ENCODE results near the gene TLCD1. TPM values are rescaled to one million over a fixed set of nuclear protein-coding genes. Genes with fewer than 3 reads are reported as not detected.

Gene TLCD1
- polyA plus RNA-seq, 2 of the 4 experiments (the other 2 are of a cell fraction) = 36.7 to 83.3 TPM

GRCh38 chr17:28725660-28726225 lies 290 bp downstream of the TLCD1 start:
- CTCF ChIA-PET = interaction anchor here (0.9 to 17.5 kb wide), 36 partner anchors 10 to 389 kb away, joined by 3 to 977 read pairs (median 12); partner anchors contain the start of genes BLTP2, DHRS13, FAM222B and FLOT2
- TF ChIP-seq HMGXB4 (CRISPR knock-in tag; IDR thresholded peaks at IDR 0.05; ENCODE audit: borderline replicate concordance) (peak; percentile 83), TFCP2L1 (CRISPR knock-in tag; IDR thresholded peaks at IDR 0.05) (peak; percentile 97), POLR2A (IDR thresholded peaks at IDR 0.05; ENCODE audit: low read length) (peak; percentile 81), PHF8 (IDR thresholded peaks at IDR 0.05; ENCODE audit: borderline replicate concordance, low read depth) (peak; percentile 54; the same call in 1 of the 2 replicates), FOSL2 (IDR thresholded peaks at IDR 0.05) (no peak), FOSL2 (CRISPR knock-in tag; IDR thresholded peaks at IDR 0.05) (peak; percentile 45), JUN (IDR thresholded peaks at IDR 0.05) (peak; percentile 11 to 73; a peak in 2 of 5 replicates), RNF2 (IDR thresholded peaks at IDR 0.05; ENCODE audit: borderline replicate concordance, low read depth) (peak; percentile 81; the same call in 1 of the 2 replicates), HOXB5 (CRISPR knock-in tag; IDR thresholded peaks at IDR 0.05) (peak; percentile 63), JUNB (IDR thresholded peaks at IDR 0.05) (no peak), BHLHE40 (IDR thresholded peaks at IDR 0.05; ENCODE audit: low read depth, low read length) (peak; percentile 90), BCL3 (IDR thresholded peaks at IDR 0.05) (peak; percentile 80), MYC (IDR thresholded peaks at IDR 0.05; ENCODE audit: borderline replicate concordance, low read length) (peak; percentile 92), MAZ (IDR thresholded peaks at IDR 0.05; ENCODE audit: borderline replicate concordance, low read depth, low read length) (peak; percentile 67; the same call in 1 of the 2 replicates), HEYL (CRISPR knock-in tag; IDR thresholded peaks at IDR 0.05) (no peak), TP53 (CRISPR knock-in tag; IDR thresholded peaks at IDR 0.05) (peak; percentile 98), HOXB13 (CRISPR knock-in tag; IDR thresholded peaks at IDR 0.05; ENCODE audit: low read depth) (peak; percentile 66; the same call in 1 of the 2 replicates), FOSB (CRISPR knock-in tag; IDR thresholded peaks at IDR 0.05) (peak; percentile 64), HOXA7 (CRISPR knock-in tag; IDR thresholded peaks at IDR 0.05) (peak; percentile 88), POLR2AphosphoS2 (conservative IDR thresholded peaks at IDR 0.05; ENCODE audit: low read length) (peak; percentile 84; the same call in 1 of the 2 replicates), HDAC2 (IDR thresholded peaks at IDR 0.05) (no peak), EHF (CRISPR knock-in tag; IDR thresholded peaks at IDR 0.05) (peak; percentile 84), KDM5A (IDR thresholded peaks at IDR 0.05) (no peak)
- TF ChIP-seq, protein P1, sequence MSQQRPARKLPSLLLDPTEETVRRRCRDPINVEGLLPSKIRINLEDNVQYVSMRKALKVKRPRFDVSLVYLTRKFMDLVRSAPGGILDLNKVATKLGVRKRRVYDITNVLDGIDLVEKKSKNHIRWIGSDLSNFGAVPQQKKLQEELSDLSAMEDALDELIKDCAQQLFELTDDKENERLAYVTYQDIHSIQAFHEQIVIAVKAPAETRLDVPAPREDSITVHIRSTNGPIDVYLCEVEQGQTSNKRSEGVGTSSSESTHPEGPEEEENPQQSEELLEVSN (IDR thresholded peaks at IDR 0.05; ENCODE audit: borderline replicate concordance, low read depth) = peak; percentile 83
- TF ChIP-seq, protein P2, sequence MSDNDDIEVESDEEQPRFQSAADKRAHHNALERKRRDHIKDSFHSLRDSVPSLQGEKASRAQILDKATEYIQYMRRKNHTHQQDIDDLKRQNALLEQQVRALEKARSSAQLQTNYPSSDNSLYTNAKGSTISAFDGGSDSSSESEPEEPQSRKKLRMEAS (IDR thresholded peaks at IDR 0.05) = peak; percentile 96
- TF ChIP-seq, protein P3, sequence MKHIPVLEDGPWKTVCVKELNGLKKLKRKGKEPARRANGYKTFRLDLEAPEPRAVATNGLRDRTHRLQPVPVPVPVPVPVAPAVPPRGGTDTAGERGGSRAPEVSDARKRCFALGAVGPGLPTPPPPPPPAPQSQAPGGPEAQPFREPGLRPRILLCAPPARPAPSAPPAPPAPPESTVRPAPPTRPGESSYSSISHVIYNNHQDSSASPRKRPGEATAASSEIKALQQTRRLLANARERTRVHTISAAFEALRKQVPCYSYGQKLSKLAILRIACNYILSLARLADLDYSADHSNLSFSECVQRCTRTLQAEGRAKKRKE (CRISPR knock-in tag; IDR thresholded peaks at IDR 0.05; ENCODE audit: low read depth) = no peak; the same call in 1 of the 2 replicates
- TF ChIP-seq, protein P4, sequence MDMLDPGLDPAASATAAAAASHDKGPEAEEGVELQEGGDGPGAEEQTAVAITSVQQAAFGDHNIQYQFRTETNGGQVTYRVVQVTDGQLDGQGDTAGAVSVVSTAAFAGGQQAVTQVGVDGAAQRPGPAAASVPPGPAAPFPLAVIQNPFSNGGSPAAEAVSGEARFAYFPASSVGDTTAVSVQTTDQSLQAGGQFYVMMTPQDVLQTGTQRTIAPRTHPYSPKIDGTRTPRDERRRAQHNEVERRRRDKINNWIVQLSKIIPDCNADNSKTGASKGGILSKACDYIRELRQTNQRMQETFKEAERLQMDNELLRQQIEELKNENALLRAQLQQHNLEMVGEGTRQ (IDR thresholded peaks at IDR 0.05) = peak; percentile 30; the same call in 1 of the 2 replicates
- Histone ChIP-seq H3K4me1 (peaks cover 47% of the 10 kb centered on the region), H3K4me2 (peak overlapping the region; percentile 92), H3K27ac (peak overlapping the region; percentile 94 to 98), H3K9me3 (no peaks in the 10 kb centered on the region), H3K4me3 (peak overlapping the region; percentile 63)
- DNase-seq (ENCODE audit: low read depth in 1 of 2, low spot score in 1 of 2) (peak; percentile 64 to 86), ATAC-seq (peak; percentile 37 to 53), FAIRE-seq (no peak)
- POLR2A ChIA-PET = interaction anchor here (0.6 to 5.3 kb wide), 9 partner anchors 9 to 240 kb away, joined by 3 to 369 read pairs (median 5); partner anchors contain the start of genes BLTP2, PHF12, PROCA1 and TRAF4
- WGBS (ENCODE audit: missing lambda C conversion rate) = 1% methylated on average over 17 of the region's 45 CpGs
